GM21515 (cell line): ENCODE data around the gene ZBTB43.
"Not testable (repeated sequence)": the region's sequence is repeated elsewhere in the genome, so short reads cannot be mapped to it uniquely, and the experiment has no call there.

Source experiments
- ATAC-seq: cut with Tn5 transposase; IDR thresholded peaks from one replicate; pipeline ENCODE4 v1.9.1; 2021; ENCODE audit not compliant: unreplicated experiment

Gene ZBTB43

GRCh38 chr9:126790561-126790960 lies 14.3 kb upstream of the ZBTB43 start:
- no peak for ATAC-seq

DNA sequence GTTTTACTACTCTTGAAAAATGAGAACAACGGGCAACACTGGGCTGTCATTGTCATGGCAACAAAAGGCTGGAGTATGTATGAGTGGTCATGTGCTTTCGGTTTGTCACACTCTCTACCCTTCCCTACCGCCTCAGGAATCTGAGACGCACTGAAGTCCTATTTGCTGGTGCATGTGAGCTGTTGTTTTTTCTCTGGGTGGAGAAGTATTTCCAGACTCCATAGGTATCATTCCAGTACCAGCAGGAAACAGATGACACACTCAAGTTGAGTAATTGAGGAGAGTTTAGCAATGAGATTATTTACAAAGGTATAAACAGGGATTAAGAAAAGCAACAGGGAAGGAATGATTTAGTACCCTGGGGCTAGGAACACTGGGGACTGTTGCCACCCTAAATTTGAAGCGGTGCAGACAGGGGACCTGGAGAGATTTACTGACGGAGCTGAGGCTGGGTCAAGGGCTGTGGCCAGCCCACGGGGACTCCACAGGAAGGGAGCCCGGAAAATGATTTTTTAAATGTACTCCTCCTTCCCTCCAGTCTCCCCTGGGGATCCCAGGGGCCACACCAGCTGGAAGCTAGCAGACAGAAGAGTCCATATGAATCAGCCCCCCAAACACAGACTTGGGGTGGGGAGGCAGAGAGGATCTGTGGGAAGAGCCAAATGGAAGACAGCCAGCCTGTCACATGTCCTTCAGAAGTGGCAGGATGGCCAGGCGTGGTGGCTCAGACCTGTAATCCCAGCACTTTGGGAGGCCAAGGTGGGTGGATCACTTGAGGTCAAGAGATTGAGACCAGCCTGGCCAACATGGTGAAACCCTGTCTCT lies 13.2 kb upstream of the ZBTB43 start:
- no peak for ATAC-seq

GRCh38 chr9:126793686-126794417 lies 11.0 kb upstream of the ZBTB43 start:
- ATAC-seq: no peak

DNA sequence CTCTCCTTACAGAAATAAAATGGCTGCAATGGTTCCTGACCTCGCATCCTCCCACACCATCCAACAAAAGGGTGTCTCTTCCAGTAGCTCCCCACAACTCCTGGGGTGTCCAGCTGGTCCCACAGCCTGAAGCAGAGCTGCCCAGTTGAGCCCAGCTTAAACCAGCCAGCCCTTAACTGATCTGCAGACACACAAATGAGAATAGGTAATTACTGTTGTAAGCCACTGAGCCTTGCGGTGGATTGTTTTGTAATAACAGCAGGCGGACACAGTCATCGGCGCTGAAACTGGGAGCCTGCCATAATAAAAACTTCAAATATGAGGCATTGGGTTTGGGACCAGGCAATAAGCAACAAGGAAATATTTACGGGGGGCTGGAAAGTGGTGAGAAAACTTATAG lies 10.4 kb upstream of the ZBTB43 start:
- ATAC-seq: no peak

DNA sequence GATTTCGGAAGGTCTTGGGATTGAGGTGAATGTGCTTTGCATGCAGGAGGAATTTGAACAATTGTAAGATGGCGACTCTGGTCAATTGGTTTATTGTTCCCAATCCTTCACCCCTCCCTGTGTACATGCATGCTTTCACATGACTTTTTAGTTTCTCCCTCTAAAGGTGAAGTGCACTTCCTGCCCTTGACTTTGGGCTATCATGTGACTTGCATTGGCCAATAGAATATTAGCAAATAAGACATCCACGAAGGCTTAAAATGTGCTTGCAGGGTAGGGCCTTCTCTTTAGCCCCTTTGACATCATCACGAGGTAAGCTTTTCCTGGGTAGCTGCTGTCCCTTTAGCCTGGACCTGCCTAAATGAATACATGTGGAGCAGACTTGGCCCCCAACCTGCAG lies 8.1 kb upstream of the ZBTB43 start:
- no peak for ATAC-seq

DNA sequence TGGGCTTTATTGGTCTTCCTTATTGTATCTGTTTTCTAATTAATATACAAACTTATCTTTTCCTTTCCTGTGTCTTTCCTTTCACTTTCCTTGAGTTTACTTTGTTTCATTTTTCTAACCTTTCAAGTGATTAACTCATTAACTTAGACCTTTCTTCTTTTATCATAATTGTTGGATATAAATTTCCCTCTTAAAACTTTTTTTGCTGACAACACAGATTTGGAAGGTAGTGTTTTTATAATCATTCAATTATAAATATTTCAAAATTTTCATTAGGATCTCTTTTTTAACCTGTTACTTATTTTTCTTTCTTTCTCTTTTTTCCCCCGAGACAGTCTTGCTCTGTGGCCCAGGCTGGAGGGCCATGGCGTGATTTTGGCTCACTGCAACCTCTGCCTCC lies 6.9 kb upstream of the ZBTB43 start:
- no peak for ATAC-seq

GRCh38 chr9:126799034-126799433 lies 5.8 kb upstream of the ZBTB43 start:
- ATAC-seq: no peak

GRCh38 chr9:126802318-126803059 lies 2.4 kb upstream of the ZBTB43 start:
- ATAC-seq: no peak

- ATAC-seq: no peak
Measured at GRCh38 chr9:126804198-126804695, 593 bp upstream of the ZBTB43 start.

DNA sequence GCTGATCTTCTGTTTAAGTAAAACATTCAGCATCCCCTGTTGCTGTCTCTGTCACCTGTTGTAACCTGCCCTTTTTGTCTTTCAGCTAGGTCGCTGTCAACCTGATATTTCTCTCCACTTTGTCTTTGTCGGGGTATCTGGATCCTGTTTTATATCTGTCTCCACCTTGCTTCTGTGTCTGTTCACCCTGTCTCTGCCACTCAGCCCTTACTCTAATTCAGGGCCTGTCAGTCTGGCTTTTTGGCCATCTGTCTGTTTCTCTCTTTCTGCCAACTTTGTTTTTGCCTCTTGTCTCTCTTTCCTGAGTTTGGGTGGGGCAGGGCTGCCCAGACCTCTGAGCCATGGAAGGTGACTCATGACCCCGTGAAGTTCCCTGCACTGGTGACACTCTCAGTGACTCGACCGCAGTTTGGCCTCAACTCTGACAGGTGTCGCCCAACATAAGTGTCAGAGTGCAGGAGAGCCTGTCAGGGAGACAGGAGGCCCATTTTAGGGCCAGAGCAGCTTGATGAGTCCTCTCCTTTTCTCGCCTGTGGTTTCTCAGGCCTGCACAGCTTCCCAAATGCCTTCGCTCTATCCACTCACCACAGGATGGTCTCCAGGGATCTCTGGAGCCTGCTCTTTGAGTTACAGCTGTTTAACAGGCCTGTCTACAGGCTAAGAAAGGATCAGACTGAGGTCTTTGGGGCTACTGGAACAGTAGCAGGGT lies 868 bp downstream of the ZBTB43 start:
- peak; percentile 63 for ATAC-seq

DNA sequence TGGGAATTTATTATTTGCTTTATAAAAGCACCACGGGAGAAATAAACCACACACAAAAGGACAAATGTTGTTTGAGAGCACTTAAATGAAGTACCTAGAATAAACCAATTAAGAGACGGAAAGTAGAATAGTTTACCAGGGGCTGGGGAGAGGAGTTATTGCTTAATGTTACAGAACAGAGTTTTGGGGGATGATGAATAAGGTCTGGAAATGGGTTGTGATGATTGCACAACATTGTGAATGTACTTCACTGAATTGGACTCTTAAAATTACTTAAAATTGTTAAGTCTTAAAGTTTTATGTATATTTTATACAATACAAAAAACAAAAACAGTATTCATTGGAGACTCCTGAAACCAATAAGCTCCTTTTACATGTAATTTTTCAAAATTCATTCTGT lies 1.5 kb downstream of the ZBTB43 start:
- ATAC-seq: no peak

GRCh38 chr9:126809068-126809467 lies 4.2 kb downstream of the ZBTB43 start:
- ATAC-seq: no peak

DNA sequence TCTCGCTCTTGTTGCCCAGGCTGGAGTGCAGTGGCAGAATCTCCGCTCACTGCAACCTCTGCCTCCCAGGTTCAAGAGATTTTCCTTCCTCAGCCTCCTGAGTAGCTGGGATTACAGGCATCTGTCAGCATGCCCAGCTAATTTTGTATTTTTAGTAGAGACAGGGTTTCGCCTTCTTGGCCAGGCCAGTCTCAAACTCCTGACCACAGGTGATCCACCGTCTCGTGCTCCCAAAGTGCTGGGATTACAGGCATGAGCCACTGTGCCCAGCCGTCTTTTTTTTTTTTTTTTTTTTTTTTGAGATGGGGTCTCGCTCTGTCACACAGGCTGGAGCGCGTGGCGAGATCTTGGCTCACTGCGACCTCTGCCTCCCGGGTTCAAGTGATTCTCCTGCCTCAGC lies 5.4 kb downstream of the ZBTB43 start:
- not testable (repeated sequence) for ATAC-seq

- no peak for ATAC-seq
Measured at GRCh38 chr9:126813072-126813471, 8.2 kb downstream of the ZBTB43 start.

DNA sequence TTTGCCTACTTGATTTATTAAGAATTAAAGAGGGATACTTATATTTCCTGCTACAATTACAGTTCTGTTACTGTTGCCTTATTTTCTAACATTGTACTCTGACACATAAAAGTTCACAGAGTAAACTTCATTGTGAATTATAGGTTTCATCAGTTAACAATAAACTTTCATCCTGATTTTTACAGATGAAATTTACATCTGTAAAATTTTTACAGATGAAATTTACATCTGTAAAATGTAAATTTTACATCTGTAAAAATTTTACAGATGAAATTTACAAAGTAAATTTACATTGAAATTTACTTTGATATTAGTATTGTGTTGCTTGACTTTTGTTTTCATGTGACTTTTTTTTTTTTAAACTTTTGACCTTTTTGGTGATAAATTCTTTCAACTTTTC lies 9.3 kb downstream of the ZBTB43 start:
- no peak for ATAC-seq

DNA sequence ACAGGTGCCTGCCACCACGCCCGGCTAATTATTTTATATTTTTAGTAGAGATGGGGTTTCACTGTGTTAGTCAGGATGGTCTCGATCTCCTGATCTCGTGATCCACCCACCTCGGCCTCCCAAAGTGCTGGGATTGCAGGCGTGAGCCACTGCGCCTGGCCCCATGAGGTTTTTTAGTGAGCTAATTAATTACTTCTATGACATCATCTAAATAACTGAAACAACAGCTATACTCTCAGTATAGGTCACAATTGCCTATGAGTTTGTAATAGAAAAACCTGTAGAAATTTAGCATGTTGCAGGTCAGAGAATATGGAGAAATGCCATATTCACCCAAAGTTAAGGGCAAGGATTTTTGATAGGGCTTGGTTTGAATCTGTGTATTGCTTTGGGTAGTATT lies 12.8 kb downstream of the ZBTB43 start:
- ATAC-seq: not testable (repeated sequence)

- no peak for ATAC-seq
Measured at GRCh38 chr9:126818482-126818881, 13.6 kb downstream of the ZBTB43 start.

GRCh38 chr9:126819482-126819881 lies 14.6 kb downstream of the ZBTB43 start:
- no peak for ATAC-seq

DNA sequence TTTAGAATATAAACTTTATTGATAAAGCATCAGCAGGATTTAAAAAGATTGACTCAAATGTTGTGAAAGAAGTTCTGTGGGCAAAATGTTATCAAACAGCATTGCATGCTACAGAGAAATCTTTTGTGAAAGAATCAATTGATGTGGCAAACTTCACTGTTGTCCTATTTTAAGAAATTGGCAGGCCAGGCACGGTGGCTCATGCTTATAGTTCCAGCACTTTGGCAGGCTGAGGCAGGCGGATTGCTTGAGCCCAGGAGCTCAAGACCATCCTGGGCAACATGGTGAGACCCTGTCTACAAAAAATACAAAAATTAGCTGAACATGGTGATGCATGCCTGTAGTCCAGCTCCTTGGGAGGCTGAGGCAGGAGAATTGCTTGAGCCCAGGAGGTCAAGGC lies 17.4 kb downstream of the ZBTB43 start:
- ATAC-seq: no peak

GRCh38 chr9:126822873-126823272 lies 18.0 kb downstream of the ZBTB43 start:
- ATAC-seq: no peak

GRCh38 chr9:126824052-126824451 lies 19.2 kb downstream of the ZBTB43 start:
- ATAC-seq: not testable (repeated sequence)
